Activated CD4-positive, alpha-beta T cell treated with anti-CD3 and anti-CD28 coated beads for 4 hours (primary cell): ENCODE data around the gene FIBP.
A peak's percentile ranks its signal among the peaks of the same experiment; 100 is the strongest.

Source experiments
- DNase-seq, 2 donors: peaks; one replicate each; pipeline ENCODE4 v3.0.0-alpha.2; 2020

Gene FIBP

DNA sequence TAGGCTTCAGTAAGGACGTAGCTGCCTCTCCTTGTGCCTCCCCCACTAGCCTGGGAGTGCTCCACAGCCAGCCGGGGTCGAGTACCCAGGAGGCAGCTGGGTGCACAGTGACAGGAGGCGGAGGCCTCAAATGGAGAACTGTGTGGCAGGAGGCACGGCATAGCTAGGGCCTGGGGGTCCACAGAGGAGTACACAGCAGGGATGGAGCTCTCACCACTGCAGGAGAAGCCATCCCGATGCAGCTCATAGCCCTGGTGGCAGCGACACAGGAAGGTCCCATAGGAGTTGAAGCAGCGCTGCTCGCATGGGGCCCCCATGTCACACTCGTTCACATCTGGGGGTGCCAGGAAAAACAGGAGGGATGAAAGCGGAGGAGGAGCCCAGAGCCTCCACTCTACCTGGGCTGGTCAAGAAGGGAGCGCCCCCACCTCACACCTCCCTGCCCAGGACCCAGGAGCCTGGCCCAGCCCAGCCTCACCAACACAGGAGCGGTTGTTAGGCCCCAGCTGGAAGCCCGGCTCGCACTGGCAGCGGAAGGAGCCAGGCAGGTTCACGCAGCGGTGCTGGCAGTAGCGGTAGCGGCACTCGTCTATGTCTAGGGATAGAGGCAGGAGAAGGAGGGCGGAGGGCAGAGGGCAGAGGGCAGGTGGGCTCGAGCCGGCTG is 18.5 kb downstream of the FIBP start:
- DNase-seq: no peak

DNA sequence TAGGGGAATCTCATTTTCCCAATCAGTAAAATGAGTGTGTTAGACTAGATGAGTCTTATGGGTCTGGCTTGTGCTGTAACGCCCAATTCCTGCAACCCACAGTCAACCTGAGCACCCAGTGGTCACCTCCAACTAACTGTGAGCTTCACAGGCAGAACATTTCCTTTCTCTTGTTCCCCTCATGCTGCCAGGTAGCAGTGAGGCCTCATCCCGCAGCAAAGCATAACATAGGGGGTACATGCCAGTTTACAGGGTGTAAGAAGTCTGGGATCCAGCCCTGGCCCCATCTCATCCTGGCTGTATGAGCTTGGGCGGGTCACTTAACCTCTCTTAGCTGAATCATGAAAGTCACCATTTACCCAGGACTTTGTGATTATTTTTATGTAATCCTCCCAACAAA is 19.4 kb downstream of the FIBP start:
- DNase-seq: no peak

DNA sequence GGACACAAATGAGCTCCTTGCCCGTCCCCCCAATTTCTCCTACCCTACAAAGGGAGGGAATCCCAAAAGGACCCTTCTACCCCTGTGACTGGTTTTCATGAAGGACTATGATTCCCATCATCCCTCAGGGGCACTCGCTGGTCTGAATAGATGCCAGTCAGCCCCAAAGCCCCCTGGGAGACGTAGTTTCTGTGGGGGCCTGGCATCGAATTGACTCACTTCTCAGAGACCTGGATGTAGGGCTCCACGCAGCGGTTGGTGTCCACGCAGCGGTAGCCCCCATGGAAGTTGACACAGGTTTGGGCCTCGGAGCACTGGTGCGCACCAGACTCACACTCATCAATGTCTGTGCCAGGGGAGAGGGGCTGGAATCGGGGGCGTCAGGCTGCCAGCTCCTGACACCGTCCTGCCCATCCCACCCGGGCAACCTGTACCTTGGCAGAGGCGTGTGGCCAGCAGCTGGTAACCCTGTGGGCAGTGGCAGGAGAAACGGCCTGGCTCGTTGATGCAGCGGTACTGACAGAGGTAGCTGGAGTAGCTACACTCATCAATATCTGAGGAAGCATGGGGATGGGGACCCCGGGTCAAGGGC is 20.1 kb downstream of the FIBP start:
- no peak for DNase-seq

GRCh38 chr11:65867284-65868071 is 20.8 kb downstream of the FIBP start:
- DNase-seq: no peak

GRCh38 chr11:65866509-65867283 is 21.6 kb downstream of the FIBP start:
- DNase-seq: no peak

DNA sequence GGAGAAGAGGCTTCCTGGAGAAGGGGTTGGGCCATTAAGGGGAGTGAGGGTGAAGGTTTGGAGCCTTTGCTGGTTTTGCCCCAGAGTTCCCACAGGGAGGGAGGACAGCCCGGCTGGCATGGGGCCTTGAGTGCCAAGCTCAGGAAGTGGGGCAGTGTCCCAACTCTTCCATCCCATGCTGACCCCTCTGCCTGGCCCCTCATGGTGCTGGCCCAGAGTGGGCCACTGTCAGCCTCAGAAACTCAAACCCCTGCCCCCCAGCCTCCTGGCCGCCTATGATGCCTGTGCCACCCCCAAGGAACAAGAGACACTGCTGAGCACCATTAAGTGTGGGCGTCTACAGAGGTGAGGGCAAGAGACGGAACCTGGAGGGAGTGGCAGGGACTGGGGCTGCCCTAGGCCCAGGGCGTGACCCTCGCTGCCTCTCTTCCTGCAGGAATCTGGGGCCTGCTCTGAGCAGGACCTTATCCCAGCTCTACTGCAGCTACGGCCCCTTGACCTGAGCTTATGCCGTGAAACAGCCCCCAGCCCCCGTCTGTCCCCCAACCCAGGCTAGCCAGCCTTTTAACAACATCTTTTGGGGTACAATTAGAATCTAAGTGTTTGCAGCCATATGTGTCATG is 22.6 kb downstream of the FIBP start:
- DNase-seq: no peak

GRCh38 chr11:65864706-65865471 is 23.4 kb downstream of the FIBP start:
- DNase-seq: no peak

DNA sequence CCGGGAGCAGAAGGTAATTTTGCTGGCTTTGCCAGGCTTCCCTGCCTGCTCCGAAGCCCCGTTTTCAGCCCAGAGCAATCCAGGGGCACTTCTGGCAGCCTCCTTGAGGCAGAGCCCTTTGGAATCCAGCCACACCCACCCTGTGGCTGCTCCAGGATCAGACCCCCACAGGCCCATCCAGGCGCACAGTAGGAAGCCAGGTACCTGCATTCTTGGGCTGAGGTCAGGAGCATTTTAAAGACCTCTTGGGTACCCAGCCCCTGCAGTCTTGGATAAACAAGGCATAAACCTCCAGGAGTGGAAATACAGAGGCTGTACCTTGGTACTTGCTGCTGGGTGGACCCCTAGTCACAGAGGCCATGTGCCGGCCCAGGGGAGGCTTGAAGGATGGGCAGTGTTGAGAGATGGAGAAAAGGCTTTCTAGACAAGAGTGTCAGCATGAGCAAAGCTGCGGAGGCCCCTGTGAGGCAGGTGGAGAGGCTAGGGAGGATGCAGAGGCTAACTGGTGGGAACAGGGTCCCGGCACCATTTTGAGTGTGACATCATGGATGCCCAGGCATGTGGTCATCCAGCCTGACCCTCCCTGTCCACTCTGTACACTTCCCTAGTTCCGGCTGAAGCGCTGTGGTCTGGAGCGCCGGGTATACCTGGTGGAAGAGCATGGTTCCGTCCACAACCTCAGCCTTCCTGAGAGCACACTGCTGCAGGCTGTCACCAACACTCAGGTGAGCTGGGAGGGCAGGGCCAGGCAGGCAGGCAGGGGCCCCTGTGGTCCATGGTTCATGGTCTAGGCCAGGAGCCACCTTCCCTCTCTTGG is 24.2 kb downstream of the FIBP start:
- peak in 1 of 2 donors; percentile 0 for DNase-seq

GRCh38 chr11:65862941-65863888 is 25.1 kb downstream of the FIBP start:
- peak in 1 of 2 donors; percentile 0 for DNase-seq

GRCh38 chr11:65862191-65862735 is 26.0 kb downstream of the FIBP start:
- no peak for DNase-seq

- DNase-seq: no peak
Measured at GRCh38 chr11:65861533-65862183, 26.6 kb downstream of the FIBP start.

GRCh38 chr11:65861165-65861505 is 27.1 kb downstream of the FIBP start:
- no peak for DNase-seq

- DNase-seq: peak; percentile 93 to 96
Measured at GRCh38 chr11:65860278-65861164, 27.8 kb downstream of the FIBP start, which contains the start of gene MUS81. Gene MUS81 (plus strand): TSS chr11:65860433. CDS start chr11:65860754, 321 bp downstream.

GRCh38 chr11:65859812-65860277 is 28.4 kb downstream of the FIBP start:
- no peak for DNase-seq

- DNase-seq: peak; percentile 96 to 99
Measured at GRCh38 chr11:65859095-65859811, 29.0 kb downstream of the FIBP start.

GRCh38 chr11:65858681-65859087 is 29.6 kb downstream of the FIBP start:
- no peak for DNase-seq
